ENCODE measurements around the gene ZNG1A.
"Not testable (repeated sequence)": the region's sequence is repeated elsewhere in the genome, so short reads cannot be mapped to it uniquely, and the experiment has no call there.

ZNG1A gene

GRCh38 chr9:178140-178825 lies 573 bp downstream of the ZNG1A start:
- not testable (repeated sequence) for DNase-seq (ENCODE audit: low read depth in 2 of 2)

- DNase-seq (ENCODE audit: low read depth in 2 of 2), result not testable (repeated sequence)
Measured at GRCh38 chr9:169757-170156, 9.1 kb downstream of the ZNG1A start.

- not testable (repeated sequence) for DNase-seq (ENCODE audit: low read depth in 2 of 2)
Measured at GRCh38 chr9:159871-160270, 19.0 kb downstream of the ZNG1A start.

GRCh38 chr9:151173-151572 lies 27.7 kb downstream of the ZNG1A start:
- DNase-seq (ENCODE audit: low read depth in 2 of 2), result not testable (repeated sequence)

GRCh38 chr9:139880-140279 lies 39.0 kb downstream of the ZNG1A start:
- DNase-seq (ENCODE audit: low read depth in 2 of 2), result not testable (repeated sequence)

GRCh38 chr9:117995-118467 lies 60.8 kb downstream of the ZNG1A start, which contains the start of gene FOXD4:
FOXD4 (minus strand) TSS chr9:118417; CDS start chr9:118119, 298 bp downstream.
- DNase-seq (ENCODE audit: low read depth in 2 of 2), result not testable (repeated sequence)

- DNase-seq (ENCODE audit: low read depth in 2 of 2), result not testable (repeated sequence)
Measured at GRCh38 chr9:117144-117994, 61.5 kb downstream of the ZNG1A start.

- DNase-seq (ENCODE audit: low read depth in 2 of 2), result not testable (repeated sequence)
Measured at GRCh38 chr9:116239-117077, 62.4 kb downstream of the ZNG1A start.

GRCh38 chr9:115118-115451 lies 63.8 kb downstream of the ZNG1A start:
- DNase-seq (ENCODE audit: low read depth in 2 of 2), result not testable (repeated sequence)

- DNase-seq (ENCODE audit: low read depth in 2 of 2), result not testable (repeated sequence)
Measured at GRCh38 chr9:114267-115117, 64.4 kb downstream of the ZNG1A start.

GRCh38 chr9:113468-114266 lies 65.2 kb downstream of the ZNG1A start:
- not testable (repeated sequence) for DNase-seq (ENCODE audit: low read depth in 2 of 2)

- DNase-seq (ENCODE audit: low read depth in 2 of 2), result not testable (repeated sequence)
Measured at GRCh38 chr9:112589-113467, 66.0 kb downstream of the ZNG1A start.

GRCh38 chr9:110672-111071 lies 68.2 kb downstream of the ZNG1A start:
- DNase-seq (ENCODE audit: low read depth in 2 of 2), result not testable (repeated sequence)

GRCh38 chr9:109540-109939 lies 69.3 kb downstream of the ZNG1A start:
- DNase-seq (ENCODE audit: low read depth in 2 of 2), result not testable (repeated sequence)

- not testable (repeated sequence) for DNase-seq (ENCODE audit: low read depth in 2 of 2)
Measured at GRCh38 chr9:108742-109495, 69.9 kb downstream of the ZNG1A start.

- DNase-seq (ENCODE audit: low read depth in 2 of 2), result not testable (repeated sequence)
Measured at GRCh38 chr9:105991-106390, 72.9 kb downstream of the ZNG1A start.

- not testable (repeated sequence) for DNase-seq (ENCODE audit: low read depth in 2 of 2)
Measured at GRCh38 chr9:100430-100829, 78.4 kb downstream of the ZNG1A start.

GRCh38 chr9:99867-100266 lies 79.0 kb downstream of the ZNG1A start:
- DNase-seq (ENCODE audit: low read depth in 2 of 2), result not testable (repeated sequence)

Measured in stimulated activated CD8-positive, alpha-beta memory T cell treated with anti-CD3 and anti-CD28 coated beads, Interleukin-15, amount 100 ng/mL, for 4 hours (primary cell).